AML-193 (cell line): ENCODE measurements around the gene NIM1K.
A peak's percentile ranks its signal among the peaks of the same experiment; 100 is the strongest.
"Not testable (repeated sequence)": the region's sequence is repeated elsewhere in the genome, so short reads cannot be mapped to it uniquely, and the experiment has no call there.

ENCODE experiments used
- DNase-seq, 2 experiments: peaks; one replicate each; lab custom pipeline; 2025; lab: John Stamatoyannopoulos, UW

NIM1K gene

DNA sequence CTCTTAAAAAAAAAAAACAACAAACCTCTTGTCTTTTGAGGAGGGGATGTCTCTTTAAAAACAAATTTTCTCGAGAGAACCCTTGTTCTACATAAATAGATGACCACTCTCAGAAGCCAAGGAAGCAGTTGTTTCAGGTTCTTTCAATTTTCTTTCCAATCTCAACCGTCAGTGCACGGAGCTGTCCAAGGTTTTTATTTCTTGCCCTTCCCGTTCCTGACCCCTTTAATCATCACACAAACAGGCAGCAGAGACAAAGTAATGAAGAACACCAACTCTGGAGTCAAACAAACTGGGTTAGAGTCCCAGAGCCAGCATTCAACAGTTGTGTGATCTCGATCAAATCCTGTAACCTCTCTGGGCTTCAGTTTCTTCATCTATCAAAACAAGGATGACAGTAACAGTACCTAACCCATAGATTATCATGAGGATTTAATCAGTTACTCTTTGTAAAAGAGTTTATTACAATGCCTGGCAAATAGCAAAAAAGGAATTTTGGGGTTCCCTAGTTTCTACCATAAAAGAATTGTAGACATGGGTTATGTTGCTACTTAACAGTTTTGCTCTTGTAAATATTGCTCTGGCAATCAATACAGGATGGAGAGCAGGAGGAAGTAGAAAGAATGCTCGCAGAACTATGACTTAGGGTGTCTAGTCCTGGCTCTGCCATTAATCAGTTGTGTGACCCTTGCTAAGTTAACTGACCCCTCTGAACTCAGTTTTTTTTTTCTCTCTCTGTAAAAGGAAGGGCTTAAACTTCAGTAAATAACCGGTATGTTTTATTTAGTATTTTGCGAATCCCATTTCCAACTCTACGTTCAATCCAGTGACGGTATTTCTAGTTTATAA, 1.0 kb upstream of the NIM1K start:
- no peak for DNase-seq

DNA sequence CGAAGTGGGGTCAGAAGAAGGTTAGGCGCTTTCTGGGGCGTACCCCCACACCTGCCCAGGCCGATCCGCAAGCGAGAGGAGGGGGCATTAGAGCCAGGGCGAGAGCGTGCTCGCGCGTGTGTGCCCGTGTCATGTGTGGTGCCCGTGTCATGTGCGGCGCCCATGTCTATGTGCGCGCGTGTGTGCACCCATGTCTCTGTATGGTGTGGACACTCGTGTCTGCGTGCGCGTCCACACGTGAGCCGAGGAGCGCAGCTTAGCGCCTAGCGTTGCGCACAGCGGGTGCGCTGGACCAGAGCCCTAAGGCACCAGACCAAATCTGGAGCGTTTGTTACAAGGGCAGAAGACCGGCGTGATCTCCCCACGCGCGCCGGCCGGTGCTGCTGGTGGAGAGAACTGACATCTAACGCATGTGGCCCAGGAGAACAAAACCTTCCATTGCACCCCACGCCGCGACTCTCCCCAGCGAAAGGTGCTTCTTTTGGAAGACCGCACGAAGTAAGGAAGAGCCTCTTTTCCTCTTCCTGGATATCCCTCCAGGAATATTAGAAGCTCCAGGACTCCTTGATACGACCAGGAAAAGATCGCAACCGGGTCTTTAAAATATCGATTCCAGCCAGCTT, 644 bp downstream of the NIM1K start:
- DNase-seq: no peak

DNA sequence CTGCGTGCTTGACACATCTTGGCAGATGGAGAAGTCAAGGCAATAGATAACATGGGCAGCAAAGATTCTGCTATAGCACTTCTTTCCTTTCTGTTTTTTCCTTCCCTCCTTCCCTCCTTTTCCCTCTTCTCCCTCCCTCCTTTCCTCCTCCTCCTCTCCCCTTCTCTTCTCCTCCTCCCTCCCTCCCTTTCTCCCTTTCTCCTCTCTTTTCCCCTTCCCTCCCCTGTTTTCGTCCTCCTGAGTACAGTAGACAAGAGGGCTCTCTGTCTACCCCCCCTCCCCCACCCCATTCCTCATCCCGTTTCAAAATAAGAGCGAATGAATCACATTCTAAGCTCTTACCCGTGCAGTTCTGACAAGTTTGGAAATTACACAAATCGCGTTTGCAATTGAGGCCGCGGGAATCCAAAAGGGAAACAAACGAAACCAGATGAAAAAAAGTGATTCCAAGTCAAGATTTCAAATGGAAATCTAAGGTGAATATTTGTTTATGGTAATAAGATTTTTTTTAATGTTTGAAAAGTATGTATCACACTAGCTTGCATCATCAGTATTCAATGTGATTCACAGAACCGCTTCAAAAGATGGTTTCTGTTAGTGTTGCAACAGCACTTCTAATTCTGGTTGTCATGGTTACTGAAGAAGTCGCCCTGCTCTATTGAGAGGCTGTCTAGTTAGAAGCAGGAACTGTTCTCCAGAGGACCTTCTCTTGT, 1.3 kb downstream of the NIM1K start:
- DNase-seq: peak; percentile 76 to 82

DNA sequence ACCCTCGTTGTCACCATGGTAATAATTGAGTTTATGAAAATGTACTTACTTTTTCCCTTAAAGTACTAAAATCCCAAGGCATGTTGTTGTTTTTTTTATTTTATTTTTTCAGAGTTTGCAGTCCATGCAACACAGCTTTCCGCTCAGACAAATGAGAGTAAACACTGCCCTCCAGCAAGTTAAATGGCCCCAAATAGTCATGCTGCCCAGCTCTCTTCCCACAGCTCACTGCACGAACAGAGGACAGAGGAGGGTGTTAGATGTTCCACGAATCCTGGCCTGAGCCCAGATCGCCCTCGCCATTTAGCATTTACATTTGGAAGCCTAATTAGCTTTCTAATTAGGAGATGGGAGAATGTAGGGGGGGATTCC, 1.9 kb downstream of the NIM1K start:
- no peak for DNase-seq

DNA sequence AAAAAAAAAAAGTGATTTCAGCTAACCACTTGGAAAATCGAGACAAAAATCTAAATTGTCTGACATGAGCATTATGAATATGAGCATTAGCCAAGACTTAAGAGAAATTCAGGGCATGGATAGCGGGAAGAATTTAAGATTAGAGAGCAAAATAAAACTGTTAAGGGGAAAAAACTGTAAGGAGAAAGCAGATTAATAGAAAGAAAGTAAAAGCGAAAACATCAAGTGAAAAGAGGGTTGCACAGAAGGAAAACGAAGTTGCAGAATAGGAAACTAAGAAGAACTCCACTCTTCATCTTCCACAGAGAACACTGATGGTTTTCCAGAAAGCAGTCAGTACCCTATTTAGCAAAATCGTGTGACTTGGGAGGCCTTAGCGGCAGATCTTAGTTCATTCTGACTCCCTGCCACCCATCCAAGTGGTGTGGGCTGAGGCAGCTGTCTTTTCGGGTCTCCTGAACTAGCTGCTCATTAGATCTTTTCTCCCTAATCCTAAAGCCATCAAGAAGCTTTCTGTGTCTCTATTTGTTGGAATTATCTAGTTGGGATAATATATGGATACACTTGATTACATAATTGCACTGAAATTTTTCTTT, 3.7 kb downstream of the NIM1K start:
- no peak for DNase-seq

DNA sequence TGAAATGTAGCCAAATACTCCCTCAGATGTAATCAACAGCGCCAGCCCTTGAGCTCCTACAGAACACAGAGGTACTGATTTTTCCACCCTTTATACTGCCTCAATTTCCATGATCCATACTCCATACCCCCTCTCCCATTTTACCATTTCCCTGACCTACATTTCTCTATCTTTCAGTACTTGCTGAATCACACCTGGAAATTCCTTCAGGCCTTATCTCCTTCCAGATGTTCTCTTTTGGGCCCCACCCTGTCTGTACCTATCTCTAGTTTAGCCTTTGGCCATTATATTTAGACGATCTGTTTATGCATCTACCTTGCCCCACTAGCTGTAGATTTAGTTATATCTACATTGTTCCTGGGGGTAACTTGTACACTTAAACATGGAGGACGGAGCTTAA, 5.5 kb downstream of the NIM1K start:
- DNase-seq: no peak

DNA sequence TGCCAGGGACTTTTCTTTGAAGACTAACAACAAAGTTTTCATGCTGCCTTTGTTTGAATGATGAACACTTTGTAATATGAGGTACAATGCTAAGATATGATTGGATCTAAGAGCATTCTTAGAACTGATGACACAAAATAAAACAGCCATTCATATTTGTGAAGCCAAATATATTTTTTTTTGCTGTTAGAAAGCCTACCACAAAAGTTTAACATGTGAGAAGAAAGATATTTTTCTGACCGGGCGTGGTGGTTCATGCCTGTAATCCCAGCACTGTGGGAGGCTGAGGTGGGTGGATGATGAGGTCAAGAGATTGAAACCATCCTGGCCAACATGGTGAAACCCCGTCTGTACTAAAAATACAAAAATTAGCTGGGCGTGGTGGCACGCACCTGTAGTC, 9.4 kb downstream of the NIM1K start:
- not testable (repeated sequence) for DNase-seq

DNA sequence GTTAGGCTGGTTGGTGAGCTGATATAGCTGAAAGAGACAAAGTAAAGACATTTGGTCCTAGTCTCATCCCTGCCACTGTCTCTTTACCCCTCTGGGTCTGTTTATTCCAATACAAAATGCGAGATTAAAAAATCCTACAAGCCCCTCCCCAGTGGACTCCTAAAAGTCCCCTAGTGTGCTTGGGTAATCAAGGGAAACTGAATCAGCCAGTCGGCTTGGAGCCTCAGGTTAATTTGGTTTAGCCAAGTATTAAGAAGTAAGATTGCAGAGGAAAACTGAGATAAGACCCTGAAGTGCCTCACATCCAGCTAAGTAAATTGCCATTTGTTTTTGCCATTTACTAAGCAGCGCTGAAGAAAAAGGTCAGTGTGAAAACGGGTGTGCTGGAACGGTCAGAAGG, 10.4 kb downstream of the NIM1K start:
- DNase-seq: no peak

DNA sequence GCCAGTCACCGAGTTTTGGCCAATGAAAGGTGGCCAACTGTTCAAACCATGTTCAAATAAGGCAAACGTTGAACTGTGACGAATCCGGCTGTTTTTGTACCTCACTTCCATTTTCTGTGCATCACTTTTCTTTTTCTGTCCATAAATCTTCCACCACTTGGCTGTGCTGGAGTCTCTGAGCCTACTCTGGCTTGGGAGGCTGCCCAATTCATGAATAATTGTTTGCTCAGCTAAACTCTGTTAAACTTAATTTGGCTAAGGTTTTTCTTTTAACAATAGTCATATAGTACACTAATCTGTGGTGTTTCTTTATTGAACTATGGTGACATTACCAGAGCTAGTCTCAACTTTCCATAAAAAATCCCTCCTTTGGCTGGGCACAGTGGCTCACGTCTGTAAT, 11.3 kb downstream of the NIM1K start:
- no peak for DNase-seq

DNA sequence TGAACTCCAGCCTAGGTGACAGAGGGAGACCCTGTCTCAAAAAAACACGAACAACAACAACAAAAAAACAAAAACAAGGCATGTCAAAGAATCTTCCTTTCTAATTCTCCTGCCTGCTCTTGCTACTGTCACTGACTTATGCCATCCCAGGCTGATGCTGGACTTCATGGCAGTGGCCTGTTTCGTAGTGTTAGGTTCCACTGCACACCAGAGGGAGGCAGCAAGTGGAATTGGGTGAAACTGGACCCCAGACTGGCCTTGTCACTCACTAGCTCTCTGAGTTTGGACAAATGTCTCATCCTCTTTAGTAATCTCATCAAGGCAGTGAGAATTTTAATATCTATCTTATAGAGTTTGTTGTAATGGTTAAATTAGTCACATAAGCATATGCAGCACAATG, 12.9 kb downstream of the NIM1K start:
- no peak for DNase-seq

DNA sequence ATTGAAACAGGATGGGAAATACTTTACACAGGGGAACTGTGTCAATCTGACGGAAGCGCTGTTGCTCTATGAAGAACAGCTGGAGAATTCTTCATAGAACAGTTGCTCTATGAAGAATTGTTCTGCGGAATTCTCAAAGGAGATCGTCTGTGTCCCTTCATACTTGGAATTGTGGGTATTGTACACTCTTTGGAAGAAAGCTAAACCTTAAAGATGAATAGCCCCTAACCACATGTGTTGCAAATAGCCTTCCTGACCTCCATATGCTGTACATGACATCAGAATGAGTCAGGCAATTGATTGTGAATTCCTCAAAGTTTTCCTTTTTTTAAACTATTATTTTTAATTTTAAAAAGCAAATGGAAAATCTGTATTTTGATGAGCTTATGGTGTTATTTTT, 15.6 kb downstream of the NIM1K start:
- DNase-seq: no peak

DNA sequence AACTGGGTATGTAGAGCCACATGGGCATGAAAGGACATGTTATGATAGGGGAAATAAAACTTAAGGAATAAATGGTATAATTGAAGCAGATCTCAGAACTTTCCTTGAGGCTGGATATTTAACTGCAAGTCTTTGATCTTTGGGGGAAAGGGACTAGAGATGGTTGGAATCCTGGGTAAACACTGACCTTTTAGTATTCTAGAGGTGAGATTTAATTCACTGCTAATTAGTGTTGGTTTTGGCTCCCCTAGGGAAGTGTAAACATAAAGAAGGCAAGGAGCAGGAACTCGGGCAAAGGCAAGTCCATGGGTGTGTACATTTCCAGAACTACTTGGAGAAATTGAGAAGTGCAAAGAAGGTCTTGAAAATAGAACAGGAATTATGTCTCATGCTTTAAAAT, 16.6 kb downstream of the NIM1K start:
- DNase-seq: no peak

DNA sequence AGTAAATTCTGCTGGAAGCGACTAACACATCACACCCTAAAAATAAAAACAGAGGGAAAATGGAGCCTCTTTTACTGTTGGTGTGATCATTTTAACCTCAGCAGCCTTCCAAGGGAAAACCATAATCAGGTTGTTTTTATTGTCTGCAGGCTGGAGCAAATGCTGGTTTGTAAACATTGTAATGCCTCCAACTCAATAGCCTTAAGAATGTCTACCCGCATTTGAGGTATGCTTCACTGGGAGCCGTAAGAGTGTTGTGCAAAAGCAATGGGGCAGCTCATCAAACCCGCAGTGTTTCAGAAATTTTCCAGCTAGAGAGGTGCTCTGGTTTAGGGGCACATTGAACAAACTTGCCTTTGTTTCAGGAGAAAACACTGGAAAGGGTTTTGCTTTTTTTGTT, 17.0 kb downstream of the NIM1K start:
- no peak for DNase-seq

DNA sequence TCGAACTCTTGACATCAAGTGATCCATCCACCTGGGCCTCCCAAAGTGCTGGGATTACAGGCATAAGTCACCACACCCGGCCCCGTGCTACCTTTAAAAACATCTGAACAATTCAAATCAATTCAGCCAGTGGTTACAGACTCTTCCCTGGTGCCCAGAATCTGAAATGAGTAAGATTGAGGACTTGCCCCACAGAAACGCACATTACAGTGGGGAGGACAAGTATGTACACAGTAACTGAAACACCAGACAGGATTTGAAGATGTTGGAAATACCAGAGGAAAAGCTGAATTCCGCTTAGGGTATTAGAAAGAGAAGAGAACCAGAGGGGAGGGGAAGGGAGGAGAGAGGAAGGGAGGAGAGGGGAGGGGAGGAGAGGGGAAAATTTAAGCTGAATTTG, 17.8 kb downstream of the NIM1K start:
- DNase-seq: no peak

DNA sequence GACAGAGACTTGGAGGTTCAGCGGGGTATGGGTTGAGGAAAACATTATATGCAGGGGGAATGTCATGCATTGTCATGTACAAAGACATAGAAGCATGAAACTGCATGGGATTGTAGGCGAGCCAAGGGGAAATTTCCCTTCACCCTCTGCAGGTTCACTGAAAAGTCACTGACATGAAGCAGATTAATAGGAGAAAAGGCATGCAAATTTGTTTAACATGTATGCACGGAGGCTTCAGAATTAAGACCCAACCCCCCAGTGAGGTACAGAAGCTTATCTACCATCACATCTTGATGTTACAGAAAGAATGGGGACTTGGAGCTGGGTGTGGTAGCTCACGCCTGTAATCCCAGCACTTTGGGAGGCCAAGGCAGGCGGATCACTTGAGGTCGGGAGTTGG, 18.5 kb downstream of the NIM1K start:
- DNase-seq: no peak

DNA sequence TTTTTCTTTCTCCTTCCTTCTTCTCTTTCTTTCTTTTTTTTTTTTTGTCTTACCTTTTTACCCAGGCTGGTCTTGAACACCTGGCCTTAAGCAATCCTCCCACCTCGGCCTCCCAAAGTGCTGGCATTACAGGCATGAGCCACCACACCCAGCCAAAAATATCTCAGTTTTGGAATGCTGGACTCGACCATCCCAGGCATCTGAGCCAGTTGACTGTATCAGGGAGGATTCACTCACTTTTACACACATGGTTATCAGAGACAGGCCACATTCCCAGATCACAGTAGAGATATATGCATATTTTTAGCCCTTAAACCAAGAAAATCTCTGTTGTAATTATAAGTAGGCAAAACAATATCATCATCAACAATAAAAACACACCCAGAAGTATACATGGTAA, 21.9 kb downstream of the NIM1K start:
- DNase-seq: no peak

DNA sequence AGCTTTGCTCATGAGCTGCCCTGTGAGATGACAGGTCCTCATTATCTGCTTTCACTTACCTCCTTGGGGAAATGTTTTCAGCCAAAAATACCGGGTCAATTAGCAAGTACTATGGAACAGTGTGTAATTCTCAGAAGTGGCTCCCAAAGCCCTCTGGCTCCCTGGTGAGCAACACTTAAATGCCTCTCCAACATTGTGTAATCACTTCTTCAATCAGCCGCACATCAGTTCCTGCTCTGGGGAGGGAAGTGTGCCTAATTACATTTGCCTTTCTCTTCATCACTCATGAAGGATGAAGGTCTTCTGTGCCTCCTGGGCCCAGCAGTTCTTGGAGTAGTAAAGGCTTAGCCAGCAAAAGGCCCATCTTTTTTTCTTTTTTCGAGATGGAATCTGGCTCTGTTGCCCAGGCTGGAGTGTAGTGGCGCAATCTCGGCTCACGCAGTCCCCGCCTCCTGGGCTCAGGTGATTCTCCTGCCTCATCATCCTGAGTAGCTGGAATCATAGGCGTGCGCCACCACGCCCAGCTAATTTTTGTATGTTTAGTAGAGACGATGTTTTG, 23.1 kb downstream of the NIM1K start:
- peak; percentile 42 to 62 for DNase-seq

DNA sequence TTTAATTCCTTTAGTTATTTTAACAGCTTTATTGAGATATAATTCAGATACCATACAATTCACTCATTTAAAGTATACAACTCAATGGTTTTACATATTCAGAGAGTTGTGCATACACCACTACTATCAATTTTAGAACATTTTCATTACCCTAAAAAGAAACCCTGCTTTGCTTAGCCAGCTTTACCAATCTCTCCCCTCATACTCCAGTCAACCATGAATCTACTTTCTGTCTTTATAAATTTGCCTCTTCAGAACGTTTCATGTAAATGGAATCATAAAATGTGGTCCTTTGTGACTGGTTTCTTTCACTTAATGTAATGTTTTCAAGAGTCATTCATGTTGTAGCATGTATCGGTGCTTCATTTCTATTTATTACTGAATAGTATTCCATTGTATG, 24.9 kb downstream of the NIM1K start:
- no peak for DNase-seq

DNA sequence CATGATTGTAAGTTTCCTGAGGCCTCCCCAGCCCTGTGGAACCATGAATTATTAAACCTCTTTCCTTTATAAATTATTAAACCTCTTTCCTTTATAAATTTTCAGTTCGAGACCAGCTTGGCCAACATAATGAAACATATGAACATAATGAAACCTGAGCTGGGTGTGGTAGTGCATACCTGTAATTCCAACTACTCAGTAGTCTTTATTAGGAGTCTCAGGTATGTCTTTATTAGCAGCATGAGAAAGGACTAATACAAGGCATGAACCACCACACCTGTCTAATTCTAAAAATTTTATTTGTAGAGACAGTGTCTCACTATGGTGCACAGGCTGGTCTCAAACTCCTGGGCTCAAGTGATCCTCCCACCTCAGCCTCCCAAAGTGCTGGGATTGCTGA, 27.1 kb downstream of the NIM1K start:
- DNase-seq: no peak

DNA sequence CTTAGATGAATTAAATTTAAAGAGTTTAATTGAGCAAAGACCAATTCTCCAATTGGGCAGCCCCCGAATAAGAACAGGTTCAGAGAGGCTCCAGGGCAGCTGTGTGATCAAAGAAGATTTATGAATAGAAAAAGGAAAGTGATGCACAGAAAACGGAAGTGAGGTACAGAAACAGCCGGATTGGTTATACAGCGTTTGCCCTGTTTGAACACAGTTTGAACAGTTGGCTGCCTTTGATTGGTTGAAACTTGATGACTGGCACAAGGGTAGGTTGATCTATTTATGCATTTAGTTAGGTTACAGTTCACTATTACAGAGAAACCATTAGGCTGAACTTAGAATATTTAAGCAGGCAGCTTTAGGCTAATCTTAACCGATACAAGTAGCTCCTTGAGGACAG, 29.5 kb downstream of the NIM1K start:
- DNase-seq: no peak

DNA sequence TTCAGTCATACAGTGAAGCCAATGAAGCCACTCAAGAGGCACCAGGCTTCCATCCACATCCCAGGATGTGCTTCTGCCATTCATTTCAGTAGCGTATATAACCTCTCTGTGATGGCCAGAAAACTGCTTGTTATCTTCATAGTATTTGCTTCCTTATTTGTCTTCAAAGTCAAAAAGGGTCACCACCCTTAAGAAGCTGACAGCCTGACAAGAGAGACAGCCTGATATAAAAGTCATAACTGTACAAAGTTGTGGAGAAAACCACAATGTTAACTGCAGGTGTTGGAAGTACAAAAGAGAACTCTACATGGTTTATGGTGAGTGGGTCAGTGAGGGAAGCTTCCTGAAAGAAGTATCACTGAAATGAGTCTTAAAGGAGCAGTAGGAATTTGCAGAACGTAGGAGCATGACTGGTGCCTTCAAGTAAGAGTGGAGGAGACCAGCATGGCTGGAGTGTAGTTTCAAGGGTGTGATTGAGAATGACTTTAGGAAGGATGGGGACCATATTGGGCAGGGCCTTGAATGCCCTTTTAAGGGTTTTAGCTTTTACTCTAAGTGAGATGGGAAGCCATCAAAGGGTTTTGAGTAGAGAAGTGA, 33.7 kb downstream of the NIM1K start:
- no peak for DNase-seq

DNA sequence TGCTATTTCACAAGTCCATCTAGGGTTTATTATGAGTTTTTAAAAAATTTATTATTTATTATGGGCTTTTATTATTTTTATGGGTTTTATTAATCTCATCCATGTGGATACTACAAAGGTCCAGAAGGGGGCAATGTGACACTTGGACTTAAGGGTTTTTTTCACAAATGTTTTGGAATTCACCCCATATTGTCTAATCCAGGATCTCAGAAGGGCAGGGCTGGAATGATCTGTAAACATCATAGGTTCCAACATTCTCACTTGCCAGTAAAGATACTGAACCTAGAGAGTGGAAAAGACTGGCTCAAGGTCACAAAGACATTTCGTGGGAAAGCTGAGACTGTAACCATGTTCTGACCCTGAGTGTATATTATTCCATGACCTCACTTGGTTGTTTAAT, 35.6 kb downstream of the NIM1K start:
- DNase-seq: peak; percentile 16 to 29
